CMK (cell line): ENCODE measurements around the gene ZNF750.
"Not testable (repeated sequence)": the region's sequence is repeated elsewhere in the genome, so short reads cannot be mapped to it uniquely, and the experiment has no call there.

Experiments
- DNase-seq: peaks from one replicate; pipeline ENCODE4 v3.0.0-alpha.2; 2010; ENCODE audit warnings: low read depth

The ZNF750 gene

GRCh38 chr17:82793974-82794630, 45.7 kb downstream of the ZNF750 start:
- no peak for DNase-seq

GRCh38 chr17:82791532-82791931, 48.3 kb downstream of the ZNF750 start:
- DNase-seq, result no peak

- no peak for DNase-seq
Measured at GRCh38 chr17:82790391-82790790, 49.4 kb downstream of the ZNF750 start.

- no peak for DNase-seq
Measured at GRCh38 chr17:82789806-82790205, 50.0 kb downstream of the ZNF750 start.

GRCh38 chr17:82789051-82789592, 50.7 kb downstream of the ZNF750 start:
- DNase-seq, result no peak

GRCh38 chr17:82788206-82789001, 51.4 kb downstream of the ZNF750 start:
- DNase-seq, result no peak

GRCh38 chr17:82787081-82787848, 52.6 kb downstream of the ZNF750 start:
- DNase-seq, result no peak

- no peak for DNase-seq
Measured at GRCh38 chr17:82786427-82786826, 53.4 kb downstream of the ZNF750 start.

- not testable (repeated sequence) for DNase-seq
Measured at GRCh38 chr17:82785581-82785980, 54.2 kb downstream of the ZNF750 start.

- no peak for DNase-seq
Measured at GRCh38 chr17:82783498-82783897, 56.3 kb downstream of the ZNF750 start.

GRCh38 chr17:82782657-82783207, 57.1 kb downstream of the ZNF750 start:
- peak; percentile 91 for DNase-seq

- DNase-seq, result peak; percentile 43
Measured at GRCh38 chr17:82781894-82782274, 57.9 kb downstream of the ZNF750 start.

GRCh38 chr17:82780971-82781893, 58.6 kb downstream of the ZNF750 start:
- DNase-seq, result no peak

- no peak for DNase-seq
Measured at GRCh38 chr17:82780195-82780594, 59.6 kb downstream of the ZNF750 start.

GRCh38 chr17:82779541-82779940, 60.3 kb downstream of the ZNF750 start:
- DNase-seq, result no peak
